Lower leg skin (tissue), 3 donors: ENCODE data around the gene SAE1.

Experiments
- POLR2A ChIP-seq, 2 donors: fragments of 450-650 bp; IDR thresholded peaks; one replicate each; pipeline ENCODE4 v1.6.1; 2016 to 2017; ENCODE audit warnings: antibody characterized with exemption in 2 of 2, mild to moderate bottlenecking in 1 of 2, moderate library complexity in 1 of 2
- TF ChIP-seq, protein P1 (sequence below), 3 donors: fragments of 450-650 bp; IDR thresholded peaks; one replicate each; pipeline ENCODE4 v1.5.1; 2016; ENCODE audit warnings: antibody characterized with exemption in 3 of 3, mild to moderate bottlenecking in 3 of 3, moderate library complexity in 2 of 3

DNA sequence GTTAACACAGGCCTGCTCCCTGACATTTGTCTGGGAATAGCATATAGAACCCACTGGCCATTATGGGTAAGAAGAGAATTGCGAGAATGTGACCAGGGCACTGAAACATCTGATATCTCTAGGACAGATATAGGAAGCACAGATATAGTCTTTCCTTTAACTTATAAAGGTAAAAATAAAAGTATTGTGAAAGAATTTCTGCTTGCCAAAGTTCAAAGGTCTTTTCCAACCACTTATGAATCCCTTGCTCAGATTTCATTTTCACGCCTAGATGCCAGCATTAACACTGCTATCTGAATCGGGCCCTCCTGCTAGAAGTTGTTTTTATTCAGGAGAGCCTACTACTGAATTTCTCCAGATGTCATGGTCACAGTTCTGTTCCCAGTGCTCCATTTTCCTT lies 72.6 kb downstream of the SAE1 start:
- TF ChIP-seq, protein P1, sequence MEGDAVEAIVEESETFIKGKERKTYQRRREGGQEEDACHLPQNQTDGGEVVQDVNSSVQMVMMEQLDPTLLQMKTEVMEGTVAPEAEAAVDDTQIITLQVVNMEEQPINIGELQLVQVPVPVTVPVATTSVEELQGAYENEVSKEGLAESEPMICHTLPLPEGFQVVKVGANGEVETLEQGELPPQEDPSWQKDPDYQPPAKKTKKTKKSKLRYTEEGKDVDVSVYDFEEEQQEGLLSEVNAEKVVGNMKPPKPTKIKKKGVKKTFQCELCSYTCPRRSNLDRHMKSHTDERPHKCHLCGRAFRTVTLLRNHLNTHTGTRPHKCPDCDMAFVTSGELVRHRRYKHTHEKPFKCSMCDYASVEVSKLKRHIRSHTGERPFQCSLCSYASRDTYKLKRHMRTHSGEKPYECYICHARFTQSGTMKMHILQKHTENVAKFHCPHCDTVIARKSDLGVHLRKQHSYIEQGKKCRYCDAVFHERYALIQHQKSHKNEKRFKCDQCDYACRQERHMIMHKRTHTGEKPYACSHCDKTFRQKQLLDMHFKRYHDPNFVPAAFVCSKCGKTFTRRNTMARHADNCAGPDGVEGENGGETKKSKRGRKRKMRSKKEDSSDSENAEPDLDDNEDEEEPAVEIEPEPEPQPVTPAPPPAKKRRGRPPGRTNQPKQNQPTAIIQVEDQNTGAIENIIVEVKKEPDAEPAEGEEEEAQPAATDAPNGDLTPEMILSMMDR (IDR thresholded peaks at IDR 0.05): no peak
- TF ChIP-seq POLR2A (IDR thresholded peaks at IDR 0.05): no peak
